Activated naive CD8-positive, alpha-beta T cell treated with anti-CD3 and anti-CD28 coated beads for 36 hours (primary cell): ENCODE data around the gene C6orf15. TPM values are rescaled to one million over a fixed set of nuclear protein-coding genes. Genes with fewer than 3 reads are reported as not detected.

Source experiments
- DNase-seq: peaks from one replicate; pipeline ENCODE4 v3.0.0; 2021
- H3K27ac Mint-ChIP-seq: one replicate; pipeline ENCODE4 v1.8.0; 2022; ENCODE audit warnings: mild to moderate bottlenecking, moderate library complexity, mixed read lengths
- H3K27me3 Mint-ChIP-seq: one replicate; pipeline ENCODE4 v1.8.0; 2022; ENCODE audit warnings: mild to moderate bottlenecking, mixed read lengths
- H3K36me3 Mint-ChIP-seq: one replicate; pipeline ENCODE4 v1.8.0; 2021; ENCODE audit warnings: mild to moderate bottlenecking, mixed read lengths
- H3K4me1 Mint-ChIP-seq: one replicate; pipeline ENCODE4 v1.8.0; 2021; ENCODE audit warnings: mixed read lengths
- H3K4me3 Mint-ChIP-seq: one replicate; pipeline ENCODE4 v1.8.0; 2022; ENCODE audit warnings: mild to moderate bottlenecking, moderate library complexity, mixed read lengths
- H3K9me3 Mint-ChIP-seq: one replicate; pipeline ENCODE4 v1.8.0; 2022; ENCODE audit warnings: mixed read lengths
- total RNA-seq, 2 experiments: library from RNA; stranded (reverse); gene quantifications; one replicate each; pipeline ENCODE4 v1.2.3, GENCODE V29; 2021

The C6orf15 gene
- total RNA-seq, 2 experiments from 2014 or later = not detected

GRCh38 chr6:31121131-31121790 lies 8.9 kb upstream of the C6orf15 start:
- Mint-ChIP-seq H3K27me3 (no peaks in the 10 kb centered on the region), H3K27ac (no peak overlapping the region), H3K4me1 (no peaks in the 10 kb centered on the region), H3K9me3 (no peaks in the 10 kb centered on the region), H3K36me3 (no peaks in the 10 kb centered on the region), H3K4me3 (no peak overlapping the region)
- DNase-seq = no peak

- DNase-seq = no peak
- no peaks in the 10 kb centered on the region for H3K36me3 Mint-ChIP-seq
- no peak within 1 kb of the TSS for H3K27ac Mint-ChIP-seq
- no peaks in the 10 kb centered on the region for H3K27me3 Mint-ChIP-seq
- no peaks in the 10 kb centered on the region for H3K9me3 Mint-ChIP-seq
- no peaks in the 10 kb centered on the region for H3K4me1 Mint-ChIP-seq
- no peak within 1 kb of the TSS for H3K4me3 Mint-ChIP-seq
Measured at GRCh38 chr6:31120151-31120915, 8.0 kb upstream of the C6orf15 start, which contains the start of gene CDSN. CDSN (minus strand) TSS chr6:31120446; CDS start chr6:31120419, 27 bp downstream.

- Mint-ChIP-seq H3K9me3 (no peaks in the 10 kb centered on the region), H3K4me1 (peaks cover 2% of the 10 kb centered on the region), H3K27me3 (no peaks in the 10 kb centered on the region), H3K27ac (no peak overlapping the region), H3K4me3 (no peak overlapping the region), H3K36me3 (no peaks in the 10 kb centered on the region)
- no peak for DNase-seq
Measured at GRCh38 chr6:31118178-31118577, 5.8 kb upstream of the C6orf15 start.

GRCh38 chr6:31116661-31117385 lies 4.4 kb upstream of the C6orf15 start:
- no peak for DNase-seq
- Mint-ChIP-seq H3K27ac (no peak overlapping the region), H3K36me3 (no peaks in the 10 kb centered on the region), H3K9me3 (no peaks in the 10 kb centered on the region), H3K4me3 (no peak overlapping the region), H3K4me1 (peaks cover 2% of the 10 kb centered on the region), H3K27me3 (no peaks in the 10 kb centered on the region)

GRCh38 chr6:31115941-31116560 lies 3.7 kb upstream of the C6orf15 start:
- Mint-ChIP-seq H3K4me1 (peaks cover 2% of the 10 kb centered on the region), H3K4me3 (no peak overlapping the region), H3K27me3 (no peaks in the 10 kb centered on the region), H3K27ac (no peak overlapping the region), H3K36me3 (no peaks in the 10 kb centered on the region), H3K9me3 (no peaks in the 10 kb centered on the region)
- no peak for DNase-seq

GRCh38 chr6:31114970-31115849 lies 2.8 kb upstream of the C6orf15 start:
- DNase-seq = no peak

GRCh38 chr6:31114541-31114878 lies 2.1 kb upstream of the C6orf15 start, which contains the start of gene PSORS1C1:
PSORS1C1 (plus strand) TSS chr6:31114800; CDS start chr6:31129633, 14,833 bp downstream.
- H3K9me3 Mint-ChIP-seq = no peaks in the 10 kb centered on the region
- no peak within 1 kb of the TSS for H3K4me3 Mint-ChIP-seq
- DNase-seq = no peak
- no peaks in the 10 kb centered on the region for H3K36me3 Mint-ChIP-seq
- no peaks in the 10 kb centered on the region for H3K27me3 Mint-ChIP-seq
- peaks cover 2% of the 10 kb centered on the region for H3K4me1 Mint-ChIP-seq
- H3K27ac Mint-ChIP-seq = no peak within 1 kb of the TSS

More at GRCh38 chr6:31114970-31115849, 2.8 kb upstream of the C6orf15 start:
- Mint-ChIP-seq H3K9me3 (no peaks in the 10 kb centered on the region), H3K27ac (no peak overlapping the region), H3K27me3 (no peaks in the 10 kb centered on the region), H3K4me3 (no peak overlapping the region), H3K4me1 (peaks cover 2% of the 10 kb centered on the region), H3K36me3 (no peaks in the 10 kb centered on the region)

- no peak for DNase-seq
- Mint-ChIP-seq H3K27ac (no peak overlapping the region), H3K4me1 (peaks cover 2% of the 10 kb centered on the region), H3K36me3 (no peaks in the 10 kb centered on the region), H3K9me3 (no peaks in the 10 kb centered on the region), H3K27me3 (no peaks in the 10 kb centered on the region), H3K4me3 (no peak overlapping the region)
Measured at GRCh38 chr6:31113861-31114540, 1.6 kb upstream of the C6orf15 start.

- Mint-ChIP-seq H3K4me1 (peaks cover 2% of the 10 kb centered on the region), H3K27ac (no peak overlapping the region), H3K36me3 (no peaks in the 10 kb centered on the region), H3K9me3 (no peaks in the 10 kb centered on the region), H3K4me3 (no peak overlapping the region), H3K27me3 (no peaks in the 10 kb centered on the region)
- DNase-seq = no peak
Measured at GRCh38 chr6:31111712-31112111, 663 bp downstream of the C6orf15 start.

- Mint-ChIP-seq H3K27ac (no peak overlapping the region), H3K9me3 (no peaks in the 10 kb centered on the region), H3K36me3 (no peaks in the 10 kb centered on the region), H3K4me1 (peaks cover 2% of the 10 kb centered on the region), H3K27me3 (no peaks in the 10 kb centered on the region), H3K4me3 (no peak overlapping the region)
- no peak for DNase-seq
Measured at GRCh38 chr6:31110825-31111582, 1.4 kb downstream of the C6orf15 start.

- Mint-ChIP-seq H3K27me3 (no peaks in the 10 kb centered on the region), H3K4me1 (no peaks in the 10 kb centered on the region), H3K27ac (no peak overlapping the region), H3K4me3 (no peak overlapping the region), H3K9me3 (no peaks in the 10 kb centered on the region), H3K36me3 (no peaks in the 10 kb centered on the region)
- no peak for DNase-seq
Measured at GRCh38 chr6:31107052-31107451, 5.3 kb downstream of the C6orf15 start.

GRCh38 chr6:31103136-31103535 lies 9.2 kb downstream of the C6orf15 start:
- no peaks in the 10 kb centered on the region for H3K9me3 Mint-ChIP-seq
- H3K4me1 Mint-ChIP-seq = no peaks in the 10 kb centered on the region
- no peak for DNase-seq
- no peaks in the 10 kb centered on the region for H3K36me3 Mint-ChIP-seq
- H3K4me3 Mint-ChIP-seq = no peak overlapping the region
- H3K27me3 Mint-ChIP-seq = no peaks in the 10 kb centered on the region
- no peak overlapping the region for H3K27ac Mint-ChIP-seq

- H3K4me1 Mint-ChIP-seq = peaks cover 28% of the 10 kb centered on the region
- DNase-seq = no peak
Measured at GRCh38 chr6:31098449-31098938, 13.9 kb downstream of the C6orf15 start.

More at GRCh38 chr6:31098449-31098938, 13.9 kb downstream of the C6orf15 start:
- Mint-ChIP-seq H3K27me3 (no peaks in the 10 kb centered on the region), H3K9me3 (no peaks in the 10 kb centered on the region), H3K4me3 (no peak overlapping the region), H3K36me3 (no peaks in the 10 kb centered on the region), H3K27ac (no peak overlapping the region)
